GM23338 (cell line): Measurements from ENCODE around the gene TK1. TPM values are rescaled to one million over a fixed set of nuclear protein-coding genes. Genes with fewer than 3 reads are reported as not detected.
"Not testable (repeated sequence)": the region's sequence is repeated elsewhere in the genome, so short reads cannot be mapped to it uniquely, and the experiment has no call there.

ENCODE experiments used
- ATAC-seq: fragments of 200-7000 bp; cut with Tn5 transposase; 3 replicates; pipeline ENCODE4 v1.9.1; 2020
- DNase-seq: peaks from one replicate; pipeline ENCODE4 v3.0.0-alpha.2; 2015; ENCODE audit warnings: low spot score
- H2AFZ ChIP-seq: fragments of 200-600 bp; sonication (generic); 2 replicates; pipeline ENCODE4 v1.8.0; 2016; ENCODE audit warnings: antibody characterized with exemption, mild to moderate bottlenecking, moderate library complexity
- H3F3A ChIP-seq: fragments of 200-600 bp; sonication (generic); replicated peaks from 2 replicates; pipeline ENCODE4 v1.8.0; 2017; ENCODE audit warnings: antibody characterized with exemption, mixed run types, low read depth
- H3K27ac ChIP-seq: fragments of 200-600 bp; sonication (generic); 2 replicates; pipeline ENCODE4 v1.6.1; 2016; ENCODE audit warnings: low read depth
- H3K27me3 ChIP-seq: fragments of 200-600 bp; sonication (generic); 2 replicates; pipeline ENCODE4 v1.8.0; 2016; ENCODE audit warnings: mild to moderate bottlenecking, mixed run types, moderate library complexity; ENCODE audit not compliant: insufficient read depth
- H3K36me3 ChIP-seq: fragments of 200-600 bp; sonication (generic); 2 replicates; pipeline ENCODE4 v1.8.0; 2016; ENCODE audit warnings: mild to moderate bottlenecking; ENCODE audit not compliant: insufficient read depth
- H3K4me1 ChIP-seq: fragments of 200-600 bp; sonication (generic); 2 replicates; pipeline ENCODE4 v1.8.0; 2016; ENCODE audit warnings: mild to moderate bottlenecking, moderate library complexity; ENCODE audit not compliant: insufficient read depth
- H3K4me2 ChIP-seq: fragments of 200-600 bp; sonication (generic); 2 replicates; pipeline ENCODE4 v1.7.1; 2017; ENCODE audit warnings: mixed run types
- H3K4me3 ChIP-seq: fragments of 200-600 bp; sonication (generic); 2 replicates; pipeline ENCODE4 v1.6.1; 2016; ENCODE audit warnings: mixed run types
- H3K79me2 ChIP-seq: fragments of 200-600 bp; sonication (generic); replicated peaks from 2 replicates; pipeline ENCODE4 v1.8.0; 2017; ENCODE audit warnings: mild to moderate bottlenecking; ENCODE audit not compliant: insufficient read depth
- H3K9me2 ChIP-seq: fragments of 200-600 bp; sonication (generic); 2 replicates; pipeline ENCODE4 v1.8.0; 2017; ENCODE audit not compliant: insufficient read depth
- H4K20me1 ChIP-seq: fragments of 200-600 bp; sonication (generic); replicated peaks from 2 replicates; pipeline ENCODE4 v1.8.0; 2017; ENCODE audit warnings: mild to moderate bottlenecking; ENCODE audit not compliant: insufficient read depth
- H3K27ac Mint-ChIP-seq: 2 replicates; pipeline ENCODE4 v1.8.0; 2020; ENCODE audit warnings: inconsistent platforms, mild to moderate bottlenecking, moderate library complexity, mixed read lengths
- H3K27me3 Mint-ChIP-seq: 3 replicates; pipeline ENCODE4 v1.8.0; 2022; ENCODE audit warnings: low read depth, mild to moderate bottlenecking, moderate library complexity, mixed read lengths, inconsistent platforms; ENCODE audit not compliant: insufficient read depth, poor library complexity
- H3K36me3 Mint-ChIP-seq: 3 replicates; pipeline ENCODE4 v1.8.0; 2021; ENCODE audit warnings: low read depth, mild to moderate bottlenecking, inconsistent platforms, moderate library complexity, mixed read lengths
- H3K4me1 Mint-ChIP-seq: 3 replicates; pipeline ENCODE4 v1.8.0; 2020; ENCODE audit warnings: mild to moderate bottlenecking, inconsistent platforms, mixed read lengths
- H3K4me3 Mint-ChIP-seq: 3 replicates; pipeline ENCODE4 v1.8.0; 2021; ENCODE audit warnings: moderate library complexity, mild to moderate bottlenecking, inconsistent platforms, mixed read lengths
- H3K9me3 Mint-ChIP-seq: 3 replicates; pipeline ENCODE4 v1.8.0; 2020; ENCODE audit warnings: moderate library complexity, mild to moderate bottlenecking, inconsistent platforms, mixed read lengths
- EZH2 ChIP-seq: fragments of 200-600 bp; sonication (generic); IDR thresholded peaks from one replicate; pipeline ENCODE4 v1.8.0; 2017; ENCODE audit warnings: antibody characterized with exemption, mild to moderate bottlenecking, low read depth; ENCODE audit not compliant: unreplicated experiment
- EZH2phosphoT487 ChIP-seq: fragments of 200-600 bp; sonication (generic); IDR thresholded peaks from one replicate; pipeline ENCODE4 v1.8.1; 2018; ENCODE audit warnings: antibody characterized with exemption; ENCODE audit not compliant: unreplicated experiment
- NANOG ChIP-seq: IDR thresholded peaks from 2 replicates; pipeline ENCODE4 v1.6.1; 2016; ENCODE audit warnings: antibody characterized with exemption, borderline replicate concordance
- STAT1 ChIP-seq: IDR thresholded peaks from one replicate; pipeline ENCODE4 v1.6.1; 2016; ENCODE audit warnings: antibody characterized with exemption; ENCODE audit not compliant: unreplicated experiment
- ZNF114 ChIP-seq: fragments of 250-450 bp; sonication (Bioruptor Pico); IDR thresholded peaks from 2 replicates; pipeline ENCODE4 v1.5.0; 2020; ENCODE audit warnings: mild to moderate bottlenecking, moderate library complexity
- polyA plus RNA-seq: library from polyadenylated mRNA; unstranded; fragments of >200 nt; fragmentation: Nextera tagmentation; extraction: Ambion mirVana; gene quantifications from 2 replicates; pipeline ENCODE4 v1.2.1, GENCODE V29; 2016
- total RNA-seq: library from RNA; depleted of rRNA; stranded (reverse); fragments of >200 nt; shearing (Covaris generic); gene quantifications from 2 replicates; pipeline ENCODE4 v1.2.3, GENCODE V29; 2014
- TF ChIP-seq, protein P1 (sequence below), 2 experiments: fragments of 200-600 bp in 1 of 2; sonication (generic) in 1 of 2; conservative IDR thresholded peaks; 2 replicates each; pipeline versions ENCODE4 v1.5.1 to v1.6.1; 2016 to 2017; ENCODE audit warnings: antibody characterized with exemption in 2 of 2, low read depth in 2 of 2, mild to moderate bottlenecking in 2 of 2, moderate library complexity in 1 of 2
- TF ChIP-seq, protein P2 (sequence below): IDR thresholded peaks from 2 replicates; pipeline ENCODE4 v1.6.1; 2016; ENCODE audit warnings: antibody characterized with exemption
- TF ChIP-seq, protein P3 (sequence below): IDR thresholded peaks from one replicate; pipeline ENCODE4 v1.6.1; 2018; ENCODE audit warnings: antibody characterized with exemption; ENCODE audit not compliant: unreplicated experiment

Gene TK1
- total and polyA plus RNA-seq, 2 experiments from 2014 or later = 74.5 to 84.4 TPM

DNA sequence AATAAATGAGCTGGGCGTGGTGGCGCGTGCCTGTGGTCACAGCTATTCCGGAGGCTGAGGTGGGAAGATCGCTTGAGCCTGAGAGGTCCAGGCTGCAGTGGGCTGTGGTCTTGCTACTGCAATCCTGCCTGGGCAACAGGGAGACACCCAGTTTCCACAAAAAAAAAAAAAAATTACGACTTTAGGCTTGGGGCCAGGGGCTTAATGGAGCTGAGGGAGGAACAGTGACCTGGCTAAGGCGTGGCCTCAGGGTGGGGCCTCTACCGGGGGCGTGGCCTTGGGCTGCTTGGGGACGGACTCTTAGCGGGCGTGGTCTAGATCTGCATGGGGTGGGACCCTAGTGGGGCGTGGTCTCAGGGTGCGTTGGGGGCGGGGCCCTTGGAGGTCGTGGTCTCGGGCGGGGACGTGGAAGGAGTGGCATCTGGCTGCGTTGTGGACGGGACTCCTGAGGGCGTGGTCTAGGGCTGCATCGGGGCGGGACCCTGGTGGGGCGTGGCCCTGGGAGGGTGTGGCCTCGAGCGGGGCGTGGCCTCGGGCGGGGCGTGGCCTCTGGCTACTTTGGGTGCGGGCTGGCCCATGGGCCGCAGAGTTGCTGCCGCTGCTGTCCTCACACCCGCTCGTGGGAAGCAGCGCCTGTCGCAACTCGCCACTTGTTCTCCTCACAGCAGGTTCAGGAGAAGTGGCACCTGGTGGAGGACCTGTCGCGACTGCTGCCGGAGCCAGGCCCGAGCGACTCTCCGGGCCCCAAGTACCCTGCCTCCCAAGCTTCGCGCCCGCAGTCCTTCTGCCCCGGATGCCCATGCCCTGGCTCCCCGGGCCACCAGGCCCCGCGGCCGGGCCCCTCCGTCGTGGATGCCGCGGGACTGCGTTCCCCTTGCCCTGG, 46.4 kb downstream of the TK1 start (continued):
- TF ChIP-seq, protein P1, sequence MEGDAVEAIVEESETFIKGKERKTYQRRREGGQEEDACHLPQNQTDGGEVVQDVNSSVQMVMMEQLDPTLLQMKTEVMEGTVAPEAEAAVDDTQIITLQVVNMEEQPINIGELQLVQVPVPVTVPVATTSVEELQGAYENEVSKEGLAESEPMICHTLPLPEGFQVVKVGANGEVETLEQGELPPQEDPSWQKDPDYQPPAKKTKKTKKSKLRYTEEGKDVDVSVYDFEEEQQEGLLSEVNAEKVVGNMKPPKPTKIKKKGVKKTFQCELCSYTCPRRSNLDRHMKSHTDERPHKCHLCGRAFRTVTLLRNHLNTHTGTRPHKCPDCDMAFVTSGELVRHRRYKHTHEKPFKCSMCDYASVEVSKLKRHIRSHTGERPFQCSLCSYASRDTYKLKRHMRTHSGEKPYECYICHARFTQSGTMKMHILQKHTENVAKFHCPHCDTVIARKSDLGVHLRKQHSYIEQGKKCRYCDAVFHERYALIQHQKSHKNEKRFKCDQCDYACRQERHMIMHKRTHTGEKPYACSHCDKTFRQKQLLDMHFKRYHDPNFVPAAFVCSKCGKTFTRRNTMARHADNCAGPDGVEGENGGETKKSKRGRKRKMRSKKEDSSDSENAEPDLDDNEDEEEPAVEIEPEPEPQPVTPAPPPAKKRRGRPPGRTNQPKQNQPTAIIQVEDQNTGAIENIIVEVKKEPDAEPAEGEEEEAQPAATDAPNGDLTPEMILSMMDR (conservative IDR thresholded peaks at IDR 0.05; ENCODE audit: low read depth in 2 of 2) = no peak
- TF ChIP-seq EZH2phosphoT487 = no peak
- no peak for TF ChIP-seq NANOG
- peak; percentile 55 for TF ChIP-seq STAT1
- no peak for TF ChIP-seq EZH2
- TF ChIP-seq ZNF114 (CRISPR knock-in tag) = no peak
- TF ChIP-seq, protein P2, sequence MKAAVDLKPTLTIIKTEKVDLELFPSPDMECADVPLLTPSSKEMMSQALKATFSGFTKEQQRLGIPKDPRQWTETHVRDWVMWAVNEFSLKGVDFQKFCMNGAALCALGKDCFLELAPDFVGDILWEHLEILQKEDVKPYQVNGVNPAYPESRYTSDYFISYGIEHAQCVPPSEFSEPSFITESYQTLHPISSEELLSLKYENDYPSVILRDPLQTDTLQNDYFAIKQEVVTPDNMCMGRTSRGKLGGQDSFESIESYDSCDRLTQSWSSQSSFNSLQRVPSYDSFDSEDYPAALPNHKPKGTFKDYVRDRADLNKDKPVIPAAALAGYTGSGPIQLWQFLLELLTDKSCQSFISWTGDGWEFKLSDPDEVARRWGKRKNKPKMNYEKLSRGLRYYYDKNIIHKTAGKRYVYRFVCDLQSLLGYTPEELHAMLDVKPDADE = no peak
- TF ChIP-seq, protein P3, sequence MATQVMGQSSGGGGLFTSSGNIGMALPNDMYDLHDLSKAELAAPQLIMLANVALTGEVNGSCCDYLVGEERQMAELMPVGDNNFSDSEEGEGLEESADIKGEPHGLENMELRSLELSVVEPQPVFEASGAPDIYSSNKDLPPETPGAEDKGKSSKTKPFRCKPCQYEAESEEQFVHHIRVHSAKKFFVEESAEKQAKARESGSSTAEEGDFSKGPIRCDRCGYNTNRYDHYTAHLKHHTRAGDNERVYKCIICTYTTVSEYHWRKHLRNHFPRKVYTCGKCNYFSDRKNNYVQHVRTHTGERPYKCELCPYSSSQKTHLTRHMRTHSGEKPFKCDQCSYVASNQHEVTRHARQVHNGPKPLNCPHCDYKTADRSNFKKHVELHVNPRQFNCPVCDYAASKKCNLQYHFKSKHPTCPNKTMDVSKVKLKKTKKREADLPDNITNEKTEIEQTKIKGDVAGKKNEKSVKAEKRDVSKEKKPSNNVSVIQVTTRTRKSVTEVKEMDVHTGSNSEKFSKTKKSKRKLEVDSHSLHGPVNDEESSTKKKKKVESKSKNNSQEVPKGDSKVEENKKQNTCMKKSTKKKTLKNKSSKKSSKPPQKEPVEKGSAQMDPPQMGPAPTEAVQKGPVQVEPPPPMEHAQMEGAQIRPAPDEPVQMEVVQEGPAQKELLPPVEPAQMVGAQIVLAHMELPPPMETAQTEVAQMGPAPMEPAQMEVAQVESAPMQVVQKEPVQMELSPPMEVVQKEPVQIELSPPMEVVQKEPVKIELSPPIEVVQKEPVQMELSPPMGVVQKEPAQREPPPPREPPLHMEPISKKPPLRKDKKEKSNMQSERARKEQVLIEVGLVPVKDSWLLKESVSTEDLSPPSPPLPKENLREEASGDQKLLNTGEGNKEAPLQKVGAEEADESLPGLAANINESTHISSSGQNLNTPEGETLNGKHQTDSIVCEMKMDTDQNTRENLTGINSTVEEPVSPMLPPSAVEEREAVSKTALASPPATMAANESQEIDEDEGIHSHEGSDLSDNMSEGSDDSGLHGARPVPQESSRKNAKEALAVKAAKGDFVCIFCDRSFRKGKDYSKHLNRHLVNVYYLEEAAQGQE = no peak

DNA sequence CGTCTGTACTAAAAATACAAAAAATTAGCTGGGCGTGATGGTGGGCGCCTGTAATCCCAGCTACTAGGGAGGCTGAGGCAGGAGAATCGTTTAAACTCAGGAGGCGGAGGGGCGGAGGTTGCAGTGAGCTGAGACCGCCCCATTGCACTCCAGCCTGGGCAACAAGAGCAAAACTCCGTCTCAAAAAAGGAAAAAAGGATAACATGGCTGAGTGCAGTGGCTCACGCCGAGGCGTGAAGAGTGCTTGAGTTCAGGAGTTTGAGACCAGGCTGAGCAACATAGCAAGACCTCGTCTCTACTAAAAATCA, 47.0 kb downstream of the TK1 start:
- peak overlapping the region; percentile 97 for H2AFZ ChIP-seq
- peak overlapping the region; percentile 62; the same call in 1 of the 2 replicates for H3K4me2 ChIP-seq
- H3K9me2 ChIP-seq, H3K27ac Mint-ChIP-seq, ATAC-seq, H3K4me3 ChIP-seq, H3K79me2 ChIP-seq, H3K9me3 Mint-ChIP-seq, H3K4me1 Mint-ChIP-seq, H3K27me3 ChIP-seq, H3K27ac ChIP-seq, H3K27me3 Mint-ChIP-seq, H3F3A ChIP-seq, H3K4me1 ChIP-seq, H4K20me1 ChIP-seq, H3K36me3 ChIP-seq, H3K4me3 Mint-ChIP-seq, DNase-seq, H3K36me3 Mint-ChIP-seq: not testable (repeated sequence)
